ENCODE measurements around the gene BTBD7. TPM values are rescaled to one million over a fixed set of nuclear protein-coding genes. Genes with fewer than 3 reads are reported as not detected.

Gene BTBD7
- total and polyA plus RNA-seq, 2 donors (not counting 3 experiments of a cell fraction or from before 2014, with no cell fraction given) = 20.9 to 50.2 TPM

- no peak overlapping the region for H3K9ac ChIP-seq (replicated peaks; ENCODE audit: extremely low read depth, insufficient read depth, low read length)
- ChIA-PET CTCF (no interaction called here), POLR2A (no interaction called here)
- H2AFZ ChIP-seq (ENCODE audit: low read depth, low read length) = no peak overlapping the region
- no peak overlapping the region for H3K27ac ChIP-seq (ENCODE audit: insufficient read depth, low read depth, low read length)
- dilution Hi-C loops (cut with MboI; ENCODE audit: extremely low pct_ligation_motif_present, low sequenced_read_pairs) (no loop called here), intact Hi-C loops (cut with micrococcal nuclease) (no loop called here)
- TF ChIP-seq FOS (IDR thresholded peaks at IDR 0.05; ENCODE audit: borderline replicate concordance, insufficient read depth, low read length) (no peak), POLR2A (IDR thresholded peaks at IDR 0.05; ENCODE audit: low read depth, low read length) (no peak), CTCF (IDR thresholded peaks at IDR 0.05; ENCODE audit: extremely low read depth in 1 of 2, insufficient read depth in 1 of 2, low read depth in 1 of 2, low read length in 2 of 2) (no peak), MYC (IDR thresholded peaks at IDR 0.05; ENCODE audit: low read depth, low read length) (no peak), EZH2 (IDR thresholded peaks at IDR 0.05; ENCODE audit: borderline replicate concordance, low read depth, low read length, severe bottlenecking) (no peak), MAX (IDR thresholded peaks at IDR 0.05; ENCODE audit: insufficient read depth, insufficient read length) (no peak), GATA2 (IDR thresholded peaks at IDR 0.05; ENCODE audit: insufficient read depth, insufficient read length, low read depth, low read length) (no peak), POLR2AphosphoS5 (IDR thresholded peaks at IDR 0.05; ENCODE audit: insufficient read depth, low read depth, low read length) (no peak), JUN (IDR thresholded peaks at IDR 0.05; ENCODE audit: borderline replicate concordance, insufficient read depth, insufficient read length, low read depth) (no peak)
- BruUV-seq (replicated peaks) = no TSS peak
- no peaks in the 10 kb centered on the region for H3K27me3 ChIP-seq (ENCODE audit: control insufficient read depth in 2 of 2, insufficient read depth in 2 of 2, low read length in 2 of 2)
- H3K4me1 ChIP-seq (ENCODE audit: control insufficient read depth, extremely low read depth, insufficient read depth, low read length) = no peaks in the 10 kb centered on the region
- no peak overlapping the region for H3K4me2 ChIP-seq (ENCODE audit: insufficient read depth, low read length)
- no peaks in the 10 kb centered on the region for H3K79me2 ChIP-seq (ENCODE audit: control insufficient read depth, insufficient read depth, low read length)
- H3K36me3 ChIP-seq (ENCODE audit: control insufficient read depth in 2 of 2, extremely low read depth in 1 of 2, insufficient read depth in 2 of 2, low read length in 2 of 2) = peaks cover 8 to 23% of the 10 kb centered on the region in 2 experiments
- no peaks in the 10 kb centered on the region for H4K20me1 ChIP-seq (replicated peaks; ENCODE audit: control insufficient read depth, extremely low read depth, insufficient read depth, low read length)
- FAIRE-seq = no peak
- H3K9me3 ChIP-seq (replicated peaks; ENCODE audit: control insufficient read depth, insufficient read depth, low read length) = no peaks in the 10 kb centered on the region
- no peaks in the 10 kb centered on the region for H3K9me1 ChIP-seq (replicated peaks; ENCODE audit: control insufficient read depth, extremely low read depth, insufficient read depth, low read length)
- no peak overlapping the region for H3K4me3 ChIP-seq (replicated peaks in 1 of 3; ENCODE audit: insufficient read depth in 1 of 3, low read depth in 1 of 3, low read length in 3 of 3)
- DNase-seq (ENCODE audit: low read depth, low spot score) = no peak
Observed at GRCh38 chr14:93240678-93241000, 92.2 kb downstream of the BTBD7 start.

Data from endothelial cell of umbilical vein (primary cell).